HepG2 (cell line): ENCODE results near the gene RIMBP2.

Experiments
- ATF7 ChIP-seq, 2 experiments: fragments of 450-650 bp in 1 of 2; sonication (generic) in 1 of 2; formaldehyde crosslinking in 1 of 2; IDR thresholded peaks; 2 replicates each; pipeline versions ENCODE4 v1.4.0 to v1.6.1; 2016 to 2020; ENCODE audit warnings: antibody characterized with exemption in 1 of 2, mild to moderate bottlenecking in 1 of 2, missing genetic modification reagents in 1 of 2
- CHD2 ChIP-seq: IDR thresholded peaks from 2 replicates; pipeline ENCODE4 v1.6.1; 2011; ENCODE audit warnings: low read depth, low read length, improper control_type of control experiment
- MXI1 ChIP-seq: IDR thresholded peaks from 3 replicates; pipeline ENCODE4 v1.6.1; 2012; ENCODE audit warnings: low read depth, low read length, inconsistent platforms, borderline replicate concordance
- RAD21 ChIP-seq: fragments of 450-650 bp; formaldehyde crosslinking; IDR thresholded peaks from 2 replicates; pipeline ENCODE4 v1.5.0; 2020; ENCODE audit warnings: mild to moderate bottlenecking
- SP2 ChIP-seq: sonication (generic); formaldehyde crosslinking; IDR thresholded peaks from 2 replicates; pipeline ENCODE4 v1.5.1; 2020; ENCODE audit warnings: mild to moderate bottlenecking, missing genetic modification reagents
- ZNF772 ChIP-seq: sonication (generic); formaldehyde crosslinking; IDR thresholded peaks from 2 replicates; pipeline ENCODE4 v1.5.0; 2020; ENCODE audit warnings: mild to moderate bottlenecking, missing genetic modification reagents
- ZNF792 ChIP-seq: IDR thresholded peaks from 2 replicates; pipeline ENCODE4 v1.6.1; 2016
- TF ChIP-seq, protein P1 (sequence below): sonication (generic); formaldehyde crosslinking; IDR thresholded peaks from 2 replicates; pipeline ENCODE4 v1.4.0; 2020; ENCODE audit warnings: low read depth, missing genetic modification reagents
- TF ChIP-seq, protein P2 (sequence below): sonication (generic); formaldehyde crosslinking; IDR thresholded peaks from 2 replicates; pipeline ENCODE4 v1.5.0; 2020; ENCODE audit warnings: mild to moderate bottlenecking, missing genetic modification reagents, moderate library complexity
- TF ChIP-seq, protein P3 (sequence below): sonication (generic); formaldehyde crosslinking; IDR thresholded peaks from 2 replicates; pipeline ENCODE4 v1.4.0; 2020; ENCODE audit warnings: mild to moderate bottlenecking, missing genetic modification reagents

GRCh38 chr12:130372936-130373335 is 343.2 kb downstream of the RIMBP2 start:
- TF ChIP-seq RAD21 = no peak
- TF ChIP-seq, protein P1, sequence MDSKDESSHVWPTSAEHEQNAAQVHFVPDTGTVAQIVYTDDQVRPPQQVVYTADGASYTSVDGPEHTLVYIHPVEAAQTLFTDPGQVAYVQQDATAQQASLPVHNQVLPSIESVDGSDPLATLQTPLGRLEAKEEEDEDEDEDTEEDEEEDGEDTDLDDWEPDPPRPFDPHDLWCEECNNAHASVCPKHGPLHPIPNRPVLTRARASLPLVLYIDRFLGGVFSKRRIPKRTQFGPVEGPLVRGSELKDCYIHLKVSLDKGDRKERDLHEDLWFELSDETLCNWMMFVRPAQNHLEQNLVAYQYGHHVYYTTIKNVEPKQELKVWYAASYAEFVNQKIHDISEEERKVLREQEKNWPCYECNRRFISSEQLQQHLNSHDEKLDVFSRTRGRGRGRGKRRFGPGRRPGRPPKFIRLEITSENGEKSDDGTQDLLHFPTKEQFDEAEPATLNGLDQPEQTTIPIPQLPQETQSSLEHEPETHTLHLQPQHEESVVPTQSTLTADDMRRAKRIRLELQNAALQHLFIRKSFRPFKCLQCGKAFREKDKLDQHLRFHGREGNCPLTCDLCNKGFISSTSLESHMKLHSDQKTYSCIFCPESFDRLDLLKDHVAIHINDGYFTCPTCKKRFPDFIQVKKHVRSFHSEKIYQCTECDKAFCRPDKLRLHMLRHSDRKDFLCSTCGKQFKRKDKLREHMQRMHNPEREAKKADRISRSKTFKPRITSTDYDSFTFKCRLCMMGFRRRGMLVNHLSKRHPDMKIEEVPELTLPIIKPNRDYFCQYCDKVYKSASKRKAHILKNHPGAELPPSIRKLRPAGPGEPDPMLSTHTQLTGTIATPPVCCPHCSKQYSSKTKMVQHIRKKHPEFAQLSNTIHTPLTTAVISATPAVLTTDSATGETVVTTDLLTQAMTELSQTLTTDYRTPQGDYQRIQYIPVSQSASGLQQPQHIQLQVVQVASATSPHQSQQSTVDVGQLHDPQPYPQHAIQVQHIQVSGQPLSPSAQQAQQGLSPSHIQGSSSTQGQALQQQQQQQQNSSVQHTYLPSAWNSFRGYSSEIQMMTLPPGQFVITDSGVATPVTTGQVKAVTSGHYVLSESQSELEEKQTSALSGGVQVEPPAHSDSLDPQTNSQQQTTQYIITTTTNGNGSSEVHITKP = no peak
- TF ChIP-seq MXI1 = no peak
- no peak for TF ChIP-seq CHD2
- TF ChIP-seq, protein P2, sequence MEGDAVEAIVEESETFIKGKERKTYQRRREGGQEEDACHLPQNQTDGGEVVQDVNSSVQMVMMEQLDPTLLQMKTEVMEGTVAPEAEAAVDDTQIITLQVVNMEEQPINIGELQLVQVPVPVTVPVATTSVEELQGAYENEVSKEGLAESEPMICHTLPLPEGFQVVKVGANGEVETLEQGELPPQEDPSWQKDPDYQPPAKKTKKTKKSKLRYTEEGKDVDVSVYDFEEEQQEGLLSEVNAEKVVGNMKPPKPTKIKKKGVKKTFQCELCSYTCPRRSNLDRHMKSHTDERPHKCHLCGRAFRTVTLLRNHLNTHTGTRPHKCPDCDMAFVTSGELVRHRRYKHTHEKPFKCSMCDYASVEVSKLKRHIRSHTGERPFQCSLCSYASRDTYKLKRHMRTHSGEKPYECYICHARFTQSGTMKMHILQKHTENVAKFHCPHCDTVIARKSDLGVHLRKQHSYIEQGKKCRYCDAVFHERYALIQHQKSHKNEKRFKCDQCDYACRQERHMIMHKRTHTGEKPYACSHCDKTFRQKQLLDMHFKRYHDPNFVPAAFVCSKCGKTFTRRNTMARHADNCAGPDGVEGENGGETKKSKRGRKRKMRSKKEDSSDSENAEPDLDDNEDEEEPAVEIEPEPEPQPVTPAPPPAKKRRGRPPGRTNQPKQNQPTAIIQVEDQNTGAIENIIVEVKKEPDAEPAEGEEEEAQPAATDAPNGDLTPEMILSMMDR (CRISPR knock-in tag) = no peak
- TF ChIP-seq ATF7 (IDR thresholded peaks at IDR 0.05) = no peak
- TF ChIP-seq ATF7 (CRISPR knock-in tag; IDR thresholded peaks at IDR 0.05) = no peak
- TF ChIP-seq ZNF792 (CRISPR knock-in tag) = no peak
- no peak for TF ChIP-seq ZNF772 (CRISPR knock-in tag)
- TF ChIP-seq SP2 (CRISPR knock-in tag) = no peak
- TF ChIP-seq, protein P3, sequence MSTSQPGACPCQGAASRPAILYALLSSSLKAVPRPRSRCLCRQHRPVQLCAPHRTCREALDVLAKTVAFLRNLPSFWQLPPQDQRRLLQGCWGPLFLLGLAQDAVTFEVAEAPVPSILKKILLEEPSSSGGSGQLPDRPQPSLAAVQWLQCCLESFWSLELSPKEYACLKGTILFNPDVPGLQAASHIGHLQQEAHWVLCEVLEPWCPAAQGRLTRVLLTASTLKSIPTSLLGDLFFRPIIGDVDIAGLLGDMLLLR (CRISPR knock-in tag) = no peak
